A673 (cell line): Measurements from ENCODE around the gene SPRR1A. TPM values are rescaled to one million over a fixed set of nuclear protein-coding genes. Genes with fewer than 3 reads are reported as not detected.

Experiments
- BruUV-seq: library from RNA; stranded (reverse); fragments of 400-500 nt; replicated peaks from 2 replicates; lab custom pipeline; 2021; lab: Mats Ljungman, UMichigan
- CTCF ChIA-PET: fragments of 300-600 bp; sonication (Branson Sonifier 250); formaldehyde crosslinking; loops from one replicate; lab custom pipeline; 2022; ENCODE audit warnings: antibody characterized with exemption; lab: Charles Lee
- POLR2A ChIA-PET: fragments of 300-600 bp; sonication (Branson Sonifier 250); formaldehyde crosslinking; loops from one replicate; lab custom pipeline; 2022; ENCODE audit warnings: antibody characterized with exemption; ENCODE audit not compliant: low non-redundant PET; lab: Charles Lee
- DNase-seq: peaks from one replicate; pipeline ENCODE4 v3.0.0-alpha.2; 2015; ENCODE audit warnings: low spot score
- H3K27ac ChIP-seq: fragments of 200-600 bp; sonication (generic); 2 replicates; pipeline ENCODE4 v1.5.1; 2016; ENCODE audit warnings: mixed run types, low read depth, mild to moderate bottlenecking, mixed read lengths, antibody characterized with exemption, low read length; ENCODE audit not compliant: poor library complexity, severe bottlenecking
- H3K27me3 ChIP-seq: fragments of 200-600 bp; sonication (generic); replicated peaks from 2 replicates; pipeline ENCODE4 v1.6.1; 2017; ENCODE audit warnings: mixed run types, low read depth, mild to moderate bottlenecking, mixed read lengths, antibody characterized with exemption, low read length; ENCODE audit not compliant: insufficient read depth, poor library complexity
- H3K36me3 ChIP-seq: fragments of 200-600 bp; sonication (generic); 2 replicates; pipeline ENCODE4 v1.6.1; 2016; ENCODE audit warnings: mixed run types, mild to moderate bottlenecking, mixed read lengths, antibody characterized with exemption, low read length; ENCODE audit not compliant: insufficient read depth, poor library complexity, severe bottlenecking
- H3K4me1 ChIP-seq: fragments of 200-600 bp; sonication (generic); 2 replicates; pipeline ENCODE4 v1.6.1; 2017; ENCODE audit warnings: mixed run types, mild to moderate bottlenecking, mixed read lengths, antibody characterized with exemption, low read length; ENCODE audit not compliant: insufficient read depth, poor library complexity, severe bottlenecking
- H3K4me3 ChIP-seq: fragments of 200-600 bp; sonication (generic); 2 replicates; pipeline ENCODE4 v1.5.1; 2016; ENCODE audit warnings: low read depth, mixed run types, mild to moderate bottlenecking, mixed read lengths, low read length; ENCODE audit not compliant: poor library complexity, severe bottlenecking
- H3K9me3 ChIP-seq: fragments of 200-600 bp; sonication (generic); 2 replicates; pipeline ENCODE4 v1.6.1; 2016; ENCODE audit warnings: mixed run types, low read depth, mild to moderate bottlenecking, mixed read lengths, antibody characterized with exemption, low read length; ENCODE audit not compliant: poor library complexity, severe bottlenecking
- CTCF ChIP-seq: fragments of 300-800, 200-600 bp; sonication (generic); conservative IDR thresholded peaks from 2 replicates; pipeline ENCODE4 v1.5.1; 2017; ENCODE audit warnings: low read depth, mild to moderate bottlenecking, antibody characterized with exemption, low read length, moderate library complexity, mixed read lengths
- EZH2 ChIP-seq: fragments of 200-600 bp; sonication (generic); IDR thresholded peaks from 2 replicates; pipeline ENCODE4 v1.6.1; 2017; ENCODE audit warnings: borderline replicate concordance, low read depth, mild to moderate bottlenecking, mixed read lengths, antibody characterized with exemption, low read length; ENCODE audit not compliant: poor library complexity, severe bottlenecking
- intact Hi-C: fragments of 100-400 bp; cut with micrococcal nuclease; formaldehyde crosslinking; loops from one replicate; pipeline ENCODE4 v1.10.0; 2022; ENCODE audit not compliant: unreplicated experiment
- total RNA-seq: library from RNA; stranded (reverse); gene quantifications from 2 replicates; pipeline ENCODE4 v1.2.3, GENCODE V29; 2021

The SPRR1A gene
- total RNA-seq, 1 experiment from 2014 or later = not detected

GRCh38 chr1:153032073-153032472 lies 48.2 kb downstream of the SPRR1A start:
- Histone ChIP-seq H3K9me3 (no peaks in the 10 kb centered on the region), H3K27me3 (peaks cover 9% of the 10 kb centered on the region), H3K36me3 (no peaks in the 10 kb centered on the region), H3K27ac (no peak overlapping the region), H3K4me1 (no peaks in the 10 kb centered on the region), H3K4me3 (no peak overlapping the region)
- ChIA-PET CTCF (no interaction called here), POLR2A (no interaction called here)
- TF ChIP-seq EZH2 (no peak), CTCF (no peak)
- no peak for DNase-seq
- no TSS peak for BruUV-seq
- intact Hi-C loops = no loop called here

- Histone ChIP-seq H3K27ac (no peak overlapping the region), H3K27me3 (peaks cover 10% of the 10 kb centered on the region), H3K4me1 (no peaks in the 10 kb centered on the region), H3K9me3 (no peaks in the 10 kb centered on the region), H3K36me3 (no peaks in the 10 kb centered on the region), H3K4me3 (no peak overlapping the region)
- ChIA-PET CTCF (interaction anchor here (0.9 kb wide), 1 partner anchor 155 kb away, joined by 3 read pairs; the partner anchor contains the start of gene SMCP), POLR2A (no interaction called here)
- intact Hi-C loops = no loop called here
- DNase-seq = peak; percentile 49
- no TSS peak for BruUV-seq
- peak; percentile 39; the same call in 1 of the 2 replicates for TF ChIP-seq CTCF
- no peak for TF ChIP-seq EZH2
These were observed 48.9 kb downstream of the SPRR1A start for GRCh38 chr1:153032677-153033308.

GRCh38 chr1:153035211-153035610 lies 51.3 kb downstream of the SPRR1A start:
- CTCF ChIA-PET = no interaction called here
- no peaks in the 10 kb centered on the region for H3K9me3 ChIP-seq
- POLR2A ChIA-PET = no interaction called here
- intact Hi-C loops = no loop called here
- no peaks in the 10 kb centered on the region for H3K4me1 ChIP-seq
- peaks cover 10% of the 10 kb centered on the region for H3K27me3 ChIP-seq
- DNase-seq = no peak
- TF ChIP-seq CTCF (no peak), EZH2 (no peak)
- no peak overlapping the region for H3K27ac ChIP-seq
- H3K4me3 ChIP-seq = no peak overlapping the region
- BruUV-seq = no TSS peak
- no peaks in the 10 kb centered on the region for H3K36me3 ChIP-seq

Other genes with a start within 250 kb of the SPRR1A start
- not detected in 2 replicates for gene KPRP, start 226.1 kb upstream of the SPRR1A start, total RNA-seq
- not detected in 2 replicates for gene LCE1F, start 208.9 kb upstream of the SPRR1A start, total RNA-seq
- not detected in 2 replicates for gene LCE1E, start 197.8 kb upstream of the SPRR1A start, total RNA-seq
- gene LCE1D, start 187.4 kb upstream of the SPRR1A start, total RNA-seq = not detected in 2 replicates
- gene LCE1C, start 177.4 kb upstream of the SPRR1A start, total RNA-seq = not detected in 2 replicates
- gene LCE1B, start 172.1 kb upstream of the SPRR1A start, total RNA-seq = not detected in 2 replicates
- gene LCE1A, start 156.6 kb upstream of the SPRR1A start, total RNA-seq = not detected in 2 replicates
- not detected in 2 replicates for gene LCE6A, start 141.2 kb upstream of the SPRR1A start, total RNA-seq
- gene LCE7A, start 124.1 kb upstream of the SPRR1A start, total RNA-seq = not detected in 2 replicates
- not detected in 2 replicates for gene SMCP, start 105.8 kb upstream of the SPRR1A start, total RNA-seq
- gene IVL, start 75.5 kb upstream of the SPRR1A start, total RNA-seq = not detected in 2 replicates
- gene SPRR5, start 36.9 kb upstream of the SPRR1A start, total RNA-seq = not detected in 2 replicates
- not detected in 2 replicates for gene SPRR4, start 13.4 kb upstream of the SPRR1A start, total RNA-seq
- not detected in 2 replicates for gene SPRR3, start 17.7 kb downstream of the SPRR1A start, total RNA-seq
- not detected in 2 replicates for gene SPRR1B, start 47.1 kb downstream of the SPRR1A start, total RNA-seq
- gene SPRR2D, start 57.0 kb downstream of the SPRR1A start, total RNA-seq = 0.62 TPM in 1 of 2 replicates, not detected in the other
- gene SPRR2A, start 73.4 kb downstream of the SPRR1A start, total RNA-seq = not detected in 2 replicates
- gene SPRR2B, start 87.5 kb downstream of the SPRR1A start, total RNA-seq = not detected in 2 replicates
- not detected in 2 replicates for gene SPRR2E, start 110.4 kb downstream of the SPRR1A start, total RNA-seq
- gene SPRR2F, start 129.4 kb downstream of the SPRR1A start, total RNA-seq = not detected in 2 replicates
- not detected in 2 replicates for gene SPRR2G, start 166.8 kb downstream of the SPRR1A start, total RNA-seq
- not detected in 2 replicates for gene LELP1, start 219.3 kb downstream of the SPRR1A start, total RNA-seq
- gene PRR9, start 233.5 kb downstream of the SPRR1A start, total RNA-seq = not detected in 2 replicates